NCI-H526 treated with DMSO at 0.1 percent for 48 hours (cell line): ENCODE data around the gene SEMA7A.
"Not testable (repeated sequence)": the region's sequence is repeated elsewhere in the genome, so short reads cannot be mapped to it uniquely, and the experiment has no call there.

Experiments
- DNase-seq: peaks from one replicate; lab custom pipeline; 2025; lab: John Stamatoyannopoulos, UW

The SEMA7A gene

DNA sequence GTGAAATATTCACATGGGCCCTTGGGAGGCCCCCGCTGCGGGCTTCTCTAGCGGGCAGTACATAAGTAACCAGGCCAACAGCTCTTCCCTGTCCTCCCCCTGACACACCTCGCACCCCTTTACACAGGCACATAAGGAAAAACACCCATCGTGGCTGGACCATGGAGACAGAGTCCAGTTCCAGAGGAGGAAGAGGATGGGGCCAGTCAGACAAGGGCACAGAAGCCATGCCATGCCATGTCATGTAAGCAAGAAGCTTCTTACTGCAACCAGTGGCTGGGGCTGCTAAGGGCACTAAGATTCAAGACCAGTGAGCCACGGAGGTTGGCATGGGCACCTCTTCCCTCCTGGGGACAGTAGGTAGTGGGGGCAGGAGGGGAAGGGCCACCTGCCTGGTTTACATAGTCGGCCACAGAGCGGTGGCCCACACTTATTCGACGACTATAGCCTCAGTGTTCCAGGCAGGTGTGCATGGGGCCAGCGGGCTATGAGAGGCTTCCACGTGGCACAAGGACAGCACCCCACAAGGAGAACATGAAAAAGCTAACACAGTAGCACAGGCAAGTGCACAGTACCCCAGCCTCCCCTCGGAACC, 60.6 kb downstream of the SEMA7A start:
- DNase-seq: no peak

DNA sequence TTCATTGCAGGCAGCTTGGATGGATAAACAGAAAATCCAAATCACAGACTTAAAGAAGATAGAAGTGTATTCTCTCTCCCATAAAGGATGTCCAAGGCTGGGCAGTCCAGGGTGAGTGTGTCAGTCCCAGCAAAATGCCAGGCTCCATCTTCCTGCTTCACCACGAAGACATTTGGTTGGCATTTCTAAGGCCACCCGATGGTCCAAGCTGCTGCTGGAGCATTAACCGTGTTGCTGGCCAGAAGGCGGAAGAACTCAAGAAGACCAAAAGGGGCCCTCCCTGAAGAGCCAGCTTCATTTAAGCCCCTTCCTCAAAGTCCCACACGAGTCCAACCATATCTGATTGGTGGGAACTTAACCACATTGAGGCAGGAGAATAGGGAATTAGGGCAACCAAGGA, 63.3 kb downstream of the SEMA7A start:
- DNase-seq: no peak

DNA sequence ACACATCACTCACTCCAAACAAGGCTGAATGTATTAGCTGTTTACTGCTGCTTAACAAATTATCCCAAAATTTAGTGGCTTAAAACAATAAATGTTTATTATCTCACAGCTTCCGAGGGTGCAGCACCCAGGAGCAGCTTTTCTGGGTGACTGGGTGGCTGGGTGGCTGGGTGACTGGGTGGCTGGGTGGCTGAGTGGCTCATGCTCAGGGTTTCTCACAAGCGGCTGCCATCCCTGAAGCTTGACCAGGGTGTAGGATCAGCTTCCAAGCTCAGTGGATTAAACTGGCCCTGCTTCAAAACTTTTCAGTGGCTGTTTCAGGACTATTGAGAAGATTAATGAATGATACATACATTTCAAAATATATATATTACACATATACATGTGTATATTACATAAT, 64.0 kb downstream of the SEMA7A start:
- DNase-seq: no peak

DNA sequence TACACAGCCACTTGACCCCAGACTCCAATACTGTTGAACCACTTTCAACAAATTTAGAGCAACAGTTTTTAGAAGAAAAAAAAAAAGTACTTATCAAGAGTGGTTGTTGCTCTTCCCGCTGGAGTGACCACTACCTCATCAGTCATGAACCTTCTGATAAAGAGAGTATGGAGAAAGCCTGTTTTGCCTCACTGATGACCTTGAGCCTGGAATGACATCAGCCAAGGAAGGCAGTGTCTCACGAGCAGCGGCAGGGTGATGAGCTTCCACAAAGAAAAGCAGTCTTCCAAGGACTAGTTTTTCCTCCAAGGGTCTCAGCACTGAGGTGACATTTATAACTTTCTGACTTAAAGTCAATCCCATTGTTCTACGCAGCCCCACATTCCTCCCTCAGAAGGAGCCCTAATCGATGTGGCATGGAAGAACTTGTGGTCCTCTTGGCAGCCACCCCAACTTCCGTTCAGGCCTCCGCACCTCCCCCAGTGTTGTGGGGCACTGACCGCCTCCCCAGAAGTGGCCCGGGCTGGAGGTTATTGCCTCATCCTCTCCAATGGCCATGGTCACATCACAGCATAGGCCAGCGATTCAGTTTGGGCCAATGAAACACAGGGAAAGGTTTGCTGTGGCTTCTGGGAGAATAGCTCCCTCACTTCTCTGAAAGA, 64.5 kb downstream of the SEMA7A start:
- no peak for DNase-seq

DNA sequence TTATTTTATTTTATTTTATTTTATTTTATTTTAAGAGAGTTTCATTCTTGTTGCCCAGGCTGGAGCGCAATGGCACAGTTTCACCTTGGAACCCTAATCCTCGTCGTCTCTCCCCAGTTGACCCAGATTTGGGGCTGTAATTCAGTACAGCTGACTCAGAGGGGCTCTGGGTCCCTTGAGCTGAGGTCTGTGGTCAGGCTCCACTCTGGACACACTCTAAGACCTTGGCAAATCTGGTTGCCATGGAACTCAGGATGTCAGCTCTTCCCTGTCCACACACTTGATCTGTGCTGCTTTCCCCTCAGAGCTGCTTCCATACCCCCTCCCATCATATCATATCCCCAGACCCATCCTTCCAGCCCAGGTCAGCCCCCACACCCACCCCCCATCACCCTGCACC, 65.6 kb downstream of the SEMA7A start:
- DNase-seq: no peak

DNA sequence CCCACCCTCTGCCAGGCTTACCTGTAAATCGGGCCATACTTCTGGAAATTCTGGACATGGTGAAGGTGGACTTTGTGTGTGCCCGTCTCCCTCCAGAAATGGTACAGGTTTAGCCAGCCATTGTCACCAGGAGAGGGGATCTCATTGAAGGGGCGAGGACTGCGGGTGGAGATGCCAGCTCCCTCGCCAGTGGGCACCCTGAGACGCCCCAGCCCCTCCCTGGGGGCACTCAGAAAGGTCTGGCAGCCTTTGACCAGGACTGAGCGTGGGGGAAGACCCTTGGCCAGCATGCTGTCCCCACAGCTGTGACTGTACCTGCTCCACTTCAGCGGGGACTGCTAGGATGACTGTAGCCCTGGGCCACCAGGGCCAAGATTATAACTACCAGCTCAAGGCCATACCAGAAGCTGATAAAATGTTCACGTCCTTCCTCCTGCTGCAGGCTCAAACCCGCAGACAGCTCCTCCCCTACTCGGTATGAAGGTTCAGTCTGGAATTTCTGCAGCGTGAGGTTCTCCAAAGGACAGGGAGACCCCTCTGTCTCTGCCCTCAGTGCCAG, 66.4 kb downstream of the SEMA7A start, which contains the start of gene CYP11A1:
Gene CYP11A1, minus strand, starts transcription at position 351 of the 559 bp plus-strand sequence. Its CDS starts 61 bp downstream, at position 290.
- no peak for DNase-seq

DNA sequence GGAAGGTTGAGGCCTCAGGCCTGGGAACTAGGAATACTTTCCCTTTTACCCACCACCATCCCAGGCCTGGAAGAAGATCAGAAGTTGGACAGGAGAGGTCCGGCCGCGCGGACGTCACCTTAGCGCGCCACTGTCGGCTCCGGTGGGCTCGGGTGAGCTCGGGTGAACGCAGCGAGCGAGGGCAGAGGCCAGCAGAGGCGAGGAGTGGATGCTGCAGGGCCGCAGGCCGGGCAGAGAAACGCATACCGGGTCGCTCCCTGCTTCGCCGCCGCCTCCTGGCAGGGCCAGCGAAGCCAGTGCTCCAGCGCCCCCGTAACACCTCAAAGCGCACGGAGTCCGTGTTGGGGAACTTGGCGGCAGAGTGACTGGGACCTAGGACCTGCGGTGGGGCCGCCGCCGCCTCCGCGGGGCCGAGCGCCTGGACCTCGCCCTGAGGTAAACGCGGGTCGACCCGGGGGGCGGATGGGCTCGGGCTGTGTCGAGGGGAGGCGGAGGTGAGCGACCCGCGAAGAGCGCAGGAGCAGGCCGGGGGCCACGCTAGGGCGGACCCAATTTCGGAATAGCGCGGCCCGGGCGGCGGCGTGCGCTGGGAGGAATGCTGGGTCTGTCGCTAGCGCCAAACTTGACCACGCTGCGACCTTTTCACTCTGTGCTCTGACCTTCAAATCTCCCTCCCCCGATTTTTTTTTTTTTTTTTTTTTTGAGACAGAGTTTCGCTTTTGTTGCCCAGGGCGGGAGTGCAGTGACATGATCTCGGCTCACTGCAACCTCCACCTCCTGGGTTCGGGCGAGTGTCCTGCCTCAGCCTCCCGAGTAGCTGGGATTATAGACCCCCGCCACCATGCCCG, 67.9 kb downstream of the SEMA7A start:
- DNase-seq: no peak

DNA sequence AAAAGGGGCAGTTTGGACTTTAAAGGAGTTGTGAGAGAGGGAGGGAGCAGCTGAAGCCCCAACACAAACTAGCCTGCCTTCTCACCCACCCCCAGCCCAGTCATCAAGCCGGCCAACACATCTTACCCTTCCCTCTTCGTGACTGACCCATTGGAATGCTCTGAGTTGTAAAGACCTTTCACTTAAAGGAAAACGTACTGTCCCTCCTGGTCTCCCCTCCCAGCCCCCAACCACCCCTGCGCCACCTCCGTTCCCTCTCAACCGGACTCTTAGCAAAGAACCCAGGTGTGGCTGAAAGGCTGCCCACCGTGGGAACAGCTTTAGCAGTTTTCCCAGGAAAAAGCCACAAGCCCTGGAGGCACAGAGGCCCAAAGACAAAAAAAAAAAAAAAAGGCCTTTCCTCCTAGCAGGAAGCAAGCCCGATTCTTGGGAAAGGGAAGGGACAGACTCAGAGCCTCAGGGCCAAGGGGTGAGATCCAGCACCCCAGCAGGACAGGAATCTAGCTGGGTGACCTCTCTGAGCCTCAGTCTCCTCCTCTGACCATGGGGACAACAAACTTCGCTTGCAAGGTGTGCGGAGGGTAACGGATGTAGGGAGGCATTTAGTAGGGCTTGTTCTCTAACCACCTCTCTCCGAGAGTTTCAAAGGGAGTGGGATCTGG, 68.7 kb downstream of the SEMA7A start:
- no peak for DNase-seq

DNA sequence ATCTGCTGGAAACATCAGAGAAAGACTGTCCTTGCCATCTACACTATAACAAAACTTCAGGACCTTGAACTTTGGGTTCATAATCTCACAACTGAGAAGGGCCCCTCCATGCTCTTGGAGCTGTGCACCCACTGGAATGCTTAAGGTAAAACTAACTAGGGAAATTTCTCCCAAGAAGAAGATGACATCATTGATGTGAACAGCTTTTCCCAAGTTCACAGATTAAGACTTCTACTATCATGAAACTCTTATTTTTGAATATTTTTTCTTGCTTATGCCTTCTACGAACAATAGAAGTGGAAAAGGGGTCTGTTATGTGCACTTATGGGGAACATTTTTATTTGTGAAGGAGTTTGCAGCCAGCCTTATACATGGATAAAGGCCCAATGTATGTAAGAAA, 71.3 kb downstream of the SEMA7A start:
- no peak for DNase-seq

DNA sequence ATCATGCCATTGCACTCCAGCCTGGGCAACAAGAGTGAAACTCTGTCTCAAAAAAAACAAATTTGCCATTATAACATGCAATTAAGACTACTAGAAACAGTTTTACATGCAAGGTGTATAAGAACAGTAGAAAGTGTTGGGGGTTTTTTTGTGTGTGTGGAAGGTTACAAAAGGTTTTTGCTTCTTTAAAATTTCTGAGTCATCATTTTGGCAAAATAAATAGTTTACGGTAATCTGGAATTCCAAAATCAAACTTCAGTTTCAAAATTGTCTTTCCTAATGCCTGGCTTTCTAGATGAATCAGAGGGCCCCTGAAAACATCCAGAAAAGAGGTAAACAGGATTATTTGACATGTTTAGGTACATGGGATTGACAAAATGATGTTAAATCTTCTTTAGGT, 72.9 kb downstream of the SEMA7A start:
- DNase-seq: not testable (repeated sequence)

DNA sequence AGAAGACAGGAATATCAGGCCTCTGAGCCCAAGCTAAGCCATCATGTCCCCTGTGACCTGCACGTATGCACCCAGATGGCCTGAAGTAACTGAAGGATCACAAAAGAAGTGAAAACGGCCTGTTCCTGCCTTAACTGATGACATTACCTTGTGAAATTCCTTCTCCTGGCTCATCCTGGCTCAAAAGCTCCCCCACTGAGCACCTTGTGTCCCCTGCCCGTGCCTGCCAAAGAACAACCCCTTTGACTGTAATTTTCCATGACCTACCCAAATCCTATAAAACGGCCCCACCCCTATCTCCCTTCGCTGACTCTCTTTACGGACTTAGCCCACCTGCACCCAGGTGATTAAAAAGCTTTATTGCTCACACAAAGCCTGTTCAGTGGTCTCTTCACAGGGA, 74.4 kb downstream of the SEMA7A start:
- DNase-seq: not testable (repeated sequence)
